PC-3 (cell line): ENCODE data around the gene MTMR2. TPM values are rescaled to one million over a fixed set of nuclear protein-coding genes. Genes with fewer than 3 reads are reported as not detected.

Source experiments
- ATAC-seq: fragments of 200-7000 bp; cut with Tn5 transposase; 2 replicates; pipeline ENCODE4 v1.9.1; 2020; ENCODE audit warnings: mild to moderate bottlenecking, moderate library complexity
- BruUV-seq: library from RNA; stranded (reverse); fragments of 400-500 nt; replicated peaks from 2 replicates; lab custom pipeline; 2021; lab: Mats Ljungman, UMichigan
- CTCF ChIA-PET: fragments of 300-600 bp; sonication (Branson Sonifier 250); formaldehyde crosslinking; loops from one replicate; lab custom pipeline; 2022; ENCODE audit warnings: antibody characterized with exemption; lab: Charles Lee
- POLR2A ChIA-PET: fragments of 300-600 bp; sonication (Branson Sonifier 250); formaldehyde crosslinking; loops from one replicate; lab custom pipeline; 2022; ENCODE audit warnings: antibody characterized with exemption; ENCODE audit not compliant: unreplicated experiment; lab: Charles Lee
- DNase-seq: peaks from one replicate; pipeline ENCODE4 v3.0.0-alpha.2; 2015
- H2AFZ ChIP-seq: fragments of 300-600 bp; sonication (generic); 2 replicates; pipeline ENCODE4 v1.6.0; 2016; ENCODE audit warnings: antibody characterized with exemption, low read length
- H3F3A ChIP-seq: fragments of 300-600 bp; sonication (generic); one replicate; pipeline ENCODE4 v1.6.0; 2017; ENCODE audit warnings: antibody characterized with exemption, low read length, control low read depth, mild to moderate bottlenecking; ENCODE audit not compliant: unreplicated experiment
- H3K27ac ChIP-seq: fragments of 300-600 bp; sonication (generic); 2 replicates; pipeline ENCODE4 v1.5.1; 2016; ENCODE audit warnings: mild to moderate bottlenecking, low read length
- H3K27me3 ChIP-seq: fragments of 300-600 bp; sonication (generic); 2 replicates; pipeline ENCODE4 v1.6.1; 2016; ENCODE audit warnings: low read length, mixed read lengths
- H3K36me3 ChIP-seq: fragments of 300-600 bp; sonication (generic); 2 replicates; pipeline ENCODE4 v1.6.1; 2016; ENCODE audit warnings: low read depth, mixed run types, low read length, mixed read lengths
- H3K4me1 ChIP-seq: fragments of 300-600 bp; sonication (generic); 2 replicates; pipeline ENCODE4 v1.5.1; 2016; ENCODE audit warnings: low read length; ENCODE audit not compliant: insufficient read depth
- H3K4me2 ChIP-seq: fragments of 300-600 bp; sonication (generic); 2 replicates; pipeline ENCODE4 v1.6.0; 2016; ENCODE audit warnings: low read length
- H3K4me3 ChIP-seq: fragments of 300-600 bp; sonication (generic); 2 replicates; pipeline ENCODE4 v1.5.1; 2016; ENCODE audit warnings: mild to moderate bottlenecking, low read length, mixed read lengths
- H3K79me2 ChIP-seq: fragments of 300-600 bp; sonication (generic); 2 replicates; pipeline ENCODE4 v1.6.1; 2017; ENCODE audit warnings: low read length, mixed read lengths
- H3K9ac ChIP-seq: fragments of 300-600 bp; sonication (generic); 2 replicates; pipeline ENCODE4 v1.6.0; 2016; ENCODE audit warnings: mild to moderate bottlenecking, low read length
- H3K9me2 ChIP-seq: fragments of 300-600 bp; sonication (generic); replicated peaks from 2 replicates; pipeline ENCODE4 v1.6.1; 2016; ENCODE audit warnings: mixed run types, low read length, mixed read lengths
- H3K9me3 ChIP-seq: fragments of 300-600 bp; sonication (generic); 2 replicates; pipeline ENCODE4 v1.6.1; 2016; ENCODE audit warnings: low read length, mixed read lengths
- H4K20me1 ChIP-seq: fragments of 300-600 bp; sonication (generic); 2 replicates; pipeline ENCODE4 v1.6.1; 2016; ENCODE audit warnings: low read length, mixed read lengths
- EZH2 ChIP-seq: fragments of 300-600 bp; sonication (generic); IDR thresholded peaks from one replicate; pipeline ENCODE4 v1.6.1; 2017; ENCODE audit warnings: antibody characterized with exemption, mild to moderate bottlenecking, low read length; ENCODE audit not compliant: unreplicated experiment
- EZH2phosphoT487 ChIP-seq: fragments of 300-600 bp; sonication (generic); IDR thresholded peaks from 2 replicates; pipeline ENCODE4 v1.6.1; 2018; ENCODE audit warnings: mild to moderate bottlenecking, antibody characterized with exemption, low read length, borderline replicate concordance
- intact Hi-C: fragments of 100-400 bp; cut with micrococcal nuclease; formaldehyde crosslinking; loops from 2 replicates; pipeline ENCODE4 v1.9.0; 2023
- total RNA-seq: library from RNA; depleted of rRNA; stranded (reverse); fragments of >200 nt; gene quantifications from 2 replicates; pipeline ENCODE4 v1.2.3, GENCODE V29; 2014
- TF ChIP-seq, protein P1 (sequence below): fragments of 300-600 bp; sonication (generic); conservative IDR thresholded peaks from 2 replicates; pipeline ENCODE4 v1.5.1; 2017; ENCODE audit warnings: antibody characterized with exemption, low read depth, mild to moderate bottlenecking, low read length

The MTMR2 gene
- total RNA-seq, 1 experiment from 2014 or later, result 31.7 TPM

DNA sequence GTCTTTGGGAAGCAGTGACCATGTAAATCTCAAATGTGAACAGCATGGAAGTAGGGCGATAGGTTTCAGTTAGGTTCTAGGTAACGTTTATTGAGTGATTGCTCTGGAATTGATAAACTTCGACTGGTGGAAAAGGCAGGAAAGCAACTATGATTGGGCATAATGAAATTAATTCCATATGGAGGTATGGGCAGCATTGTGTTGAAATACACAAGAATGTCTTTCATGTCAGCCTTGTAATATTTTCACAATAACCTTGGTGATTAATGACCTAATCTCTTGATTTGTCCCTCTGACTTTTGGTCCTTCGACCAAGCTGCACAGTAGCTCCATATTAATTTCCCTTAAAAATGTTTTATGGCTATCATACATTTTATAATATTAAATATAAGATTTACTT, 130.8 kb downstream of the MTMR2 start:
- Histone ChIP-seq H3K4me1 (peaks cover 35% of the 10 kb centered on the region), H4K20me1 (0 out of 2 replicates have a peak, but pooled peaks cover 8% of the 10 kb centered on the region), H3K4me2 (peak overlapping the region; percentile 97), H3K9ac (no peak overlapping the region), H2AFZ (no peak overlapping the region), H3K4me3 (peak overlapping the region; percentile 86; the same call in 1 of the 2 replicates), H3K79me2 (peaks cover 79% of the 10 kb centered on the region), H3K27me3 (no peaks in the 10 kb centered on the region), H3K9me3 (no peaks in the 10 kb centered on the region), H3F3A (no peaks in the 10 kb centered on the region), H3K36me3 (no peaks in the 10 kb centered on the region), H3K27ac (no peak overlapping the region), H3K9me2 (no peaks in the 10 kb centered on the region)
- POLR2A ChIA-PET, result no interaction called here
- intact Hi-C loops, result loop anchor here (5.0 kb wide), 1 partner anchor 244 kb away; no protein-coding TSS in a partner anchor
- CTCF ChIA-PET, result no interaction called here
- no peak for DNase-seq
- no TSS peak for BruUV-seq
- TF ChIP-seq EZH2, result no peak
- TF ChIP-seq EZH2phosphoT487, result no peak
- TF ChIP-seq, protein P1, sequence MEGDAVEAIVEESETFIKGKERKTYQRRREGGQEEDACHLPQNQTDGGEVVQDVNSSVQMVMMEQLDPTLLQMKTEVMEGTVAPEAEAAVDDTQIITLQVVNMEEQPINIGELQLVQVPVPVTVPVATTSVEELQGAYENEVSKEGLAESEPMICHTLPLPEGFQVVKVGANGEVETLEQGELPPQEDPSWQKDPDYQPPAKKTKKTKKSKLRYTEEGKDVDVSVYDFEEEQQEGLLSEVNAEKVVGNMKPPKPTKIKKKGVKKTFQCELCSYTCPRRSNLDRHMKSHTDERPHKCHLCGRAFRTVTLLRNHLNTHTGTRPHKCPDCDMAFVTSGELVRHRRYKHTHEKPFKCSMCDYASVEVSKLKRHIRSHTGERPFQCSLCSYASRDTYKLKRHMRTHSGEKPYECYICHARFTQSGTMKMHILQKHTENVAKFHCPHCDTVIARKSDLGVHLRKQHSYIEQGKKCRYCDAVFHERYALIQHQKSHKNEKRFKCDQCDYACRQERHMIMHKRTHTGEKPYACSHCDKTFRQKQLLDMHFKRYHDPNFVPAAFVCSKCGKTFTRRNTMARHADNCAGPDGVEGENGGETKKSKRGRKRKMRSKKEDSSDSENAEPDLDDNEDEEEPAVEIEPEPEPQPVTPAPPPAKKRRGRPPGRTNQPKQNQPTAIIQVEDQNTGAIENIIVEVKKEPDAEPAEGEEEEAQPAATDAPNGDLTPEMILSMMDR, result no peak
- no peak for ATAC-seq

DNA sequence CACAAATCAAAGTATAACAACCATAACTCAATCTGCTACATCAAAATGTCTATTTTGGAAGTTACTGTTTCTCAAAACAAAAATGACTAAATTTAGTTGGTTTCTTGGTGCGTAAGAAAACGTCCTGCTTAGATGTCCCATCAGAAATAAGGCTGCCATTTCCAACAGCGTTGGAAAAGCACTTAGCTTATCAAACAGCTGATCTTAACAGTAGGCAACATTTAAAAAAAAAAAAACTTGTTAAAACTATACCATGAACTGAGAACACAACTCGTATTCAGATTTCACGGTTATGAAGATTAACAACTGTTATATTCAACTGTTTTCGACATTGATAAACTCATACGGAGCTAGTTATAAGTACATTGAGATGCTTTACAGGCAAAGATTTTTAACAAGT, 131.2 kb downstream of the MTMR2 start:
- H3K27ac ChIP-seq, result no peak overlapping the region
- ChIA-PET POLR2A (no interaction called here), CTCF (no interaction called here)
- no peaks in the 10 kb centered on the region for H3K27me3 ChIP-seq
- peaks cover 39% of the 10 kb centered on the region for H3K4me1 ChIP-seq
- H3K4me2 ChIP-seq, result peak overlapping the region; percentile 97
- no peak overlapping the region for H2AFZ ChIP-seq
- ATAC-seq, result no peak
- H3F3A ChIP-seq, result no peaks in the 10 kb centered on the region
- TF ChIP-seq EZH2phosphoT487 (no peak), EZH2 (no peak)
- TF ChIP-seq, protein P1, result no peak
- H3K36me3 ChIP-seq, result no peaks in the 10 kb centered on the region
- 0 out of 2 replicates have a peak, but pooled peaks cover 8% of the 10 kb centered on the region for H4K20me1 ChIP-seq
- H3K79me2 ChIP-seq, result peaks cover 83% of the 10 kb centered on the region
- no TSS peak for BruUV-seq
- intact Hi-C loops, result loop anchor here (5.0 kb wide), 1 partner anchor 245 kb away; no protein-coding TSS in a partner anchor
- H3K9ac ChIP-seq, result no peak overlapping the region
- H3K9me3 ChIP-seq, result no peaks in the 10 kb centered on the region
- H3K4me3 ChIP-seq, result peak overlapping the region; percentile 86; the same call in 1 of the 2 replicates
- no peaks in the 10 kb centered on the region for H3K9me2 ChIP-seq
- DNase-seq, result no peak

DNA sequence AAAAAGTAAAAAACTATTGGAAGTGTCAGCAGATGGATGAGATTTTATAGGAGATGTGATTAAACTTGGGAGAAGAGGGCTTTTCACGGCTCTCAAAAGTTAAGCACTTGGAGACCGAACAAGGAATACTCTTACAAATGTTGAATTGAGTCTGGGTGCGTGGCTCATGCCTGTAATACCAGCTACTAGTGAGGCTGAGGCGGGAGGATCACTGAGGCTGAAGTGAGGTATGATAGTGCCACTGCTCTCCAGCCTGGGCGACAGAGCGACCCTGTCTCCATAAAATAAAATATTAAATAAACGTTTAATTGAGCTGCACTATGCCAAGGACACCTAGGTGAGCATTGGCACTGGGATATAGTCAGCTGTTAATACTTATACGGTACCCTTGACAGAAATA, 131.7 kb downstream of the MTMR2 start:
- Histone ChIP-seq H3F3A (no peaks in the 10 kb centered on the region), H3K27ac (no peak overlapping the region), H4K20me1 (0 out of 2 replicates have a peak, but pooled peaks cover 8% of the 10 kb centered on the region), H3K27me3 (no peaks in the 10 kb centered on the region), H3K9me3 (no peaks in the 10 kb centered on the region), H2AFZ (no peak overlapping the region), H3K36me3 (no peaks in the 10 kb centered on the region), H3K4me1 (peaks cover 42% of the 10 kb centered on the region), H3K9ac (peak overlapping the region; percentile 89; the same call in 1 of the 2 replicates), H3K4me3 (peak overlapping the region; percentile 86), H3K79me2 (peaks cover 81% of the 10 kb centered on the region), H3K4me2 (peak overlapping the region; percentile 97), H3K9me2 (no peaks in the 10 kb centered on the region)
- ATAC-seq (no peak), DNase-seq (no peak)
- BruUV-seq, result no TSS peak
- ChIA-PET POLR2A (no interaction called here), CTCF (no interaction called here)
- intact Hi-C loops, result loop anchor here (5.0 kb wide), 1 partner anchor 245 kb away; no protein-coding TSS in a partner anchor
- TF ChIP-seq EZH2 (no peak), EZH2phosphoT487 (no peak)
- TF ChIP-seq, protein P1, result no peak
